K562 (cell line): ENCODE results near the gene UGT1A9. TPM values are rescaled to one million over a fixed set of nuclear protein-coding genes. Genes with fewer than 3 reads are reported as not detected.

Experiments used
- ATAC-seq: fragments of 200-7000 bp; cut with Tn5 transposase; 3 replicates; pipeline ENCODE4 v1.9.1; 2020; ENCODE audit warnings: moderate library complexity
- BruUV-seq: library from RNA; stranded (reverse); fragments of 400-500 nt; replicated peaks from 2 replicates; lab custom pipeline; 2021; lab: Mats Ljungman, UMichigan
- CTCF ChIA-PET: fragments of 300-600 bp; formaldehyde crosslinking; extraction: SDS; loops from one replicate; lab custom pipeline; 2021; ENCODE audit warnings: low intra/inter-chr PET ratio; lab: Yijun Ruan, JAX
- POLR2A ChIA-PET: fragments of 300-600, 350-650 bp; sonication (Branson Sonifier 250); formaldehyde crosslinking; extraction: SDS; loops from one replicate; lab custom pipeline; 2021; ENCODE audit warnings: antibody characterized with exemption, inconsistent platforms; lab: Yijun Ruan, JAX
- DNase-seq, 4 experiments: peaks; one replicate each; pipeline versions ENCODE4 v3.0.0 to v3.0.0-alpha.2; 2011 to 2018; ENCODE audit warnings: low spot score in 3 of 4, mixed read lengths in 3 of 4; ENCODE audit errors: extremely low read depth in 1 of 4
- FAIRE-seq: peaks from 2 replicates; lab custom pipeline; 2011; peaks lifted over from hg19 to GRCh38; lab: Jason Lieb, UNC
- H2AFZ ChIP-seq: 2 replicates; pipeline ENCODE4 v1.6.0; 2011; ENCODE audit warnings: low read depth, low read length, control low read depth, inconsistent platforms
- H3K27ac ChIP-seq: fragments of 200-600 bp; 3 replicates; pipeline ENCODE4 v1.8.0; 2011; ENCODE audit warnings: low read depth, mild to moderate bottlenecking, control low read depth, inconsistent platforms, low read length, moderate library complexity, mixed read lengths; ENCODE audit errors: extremely low read depth
- H3K27me3 ChIP-seq, 2 experiments: fragments of 300-600 bp in 1 of 2; 2 replicates in 1 of 2; 3 replicates in 1 of 2; pipeline versions ENCODE4 v1.6.0 to v1.8.0; 2011; ENCODE audit warnings: inconsistent platforms in 2 of 2, low read length in 2 of 2, mild to moderate bottlenecking in 1 of 2, mixed read lengths in 1 of 2, moderate library complexity in 1 of 2; ENCODE audit not compliant: control insufficient read depth in 2 of 2, insufficient read depth in 2 of 2
- H3K36me3 ChIP-seq: fragments of 300-600 bp; 3 replicates; pipeline ENCODE4 v1.8.0; 2011; ENCODE audit warnings: mild to moderate bottlenecking, low read length, inconsistent platforms; ENCODE audit not compliant: control insufficient read depth, insufficient read depth
- H3K4me1 ChIP-seq, 2 experiments: fragments of 200-600 bp in 1 of 2; replicated peaks in 1 of 2; 2 replicates in 1 of 2; 3 replicates in 1 of 2; pipeline versions ENCODE4 v1.5.1 to v1.8.0; 2011; ENCODE audit warnings: inconsistent platforms in 2 of 2, low read length in 2 of 2, mild to moderate bottlenecking in 1 of 2, mixed read lengths in 1 of 2, moderate library complexity in 1 of 2; ENCODE audit not compliant: control insufficient read depth in 2 of 2, insufficient read depth in 2 of 2
- H3K4me2 ChIP-seq: 2 replicates; pipeline ENCODE4 v1.6.1; 2011; ENCODE audit warnings: low read length, control low read depth, inconsistent platforms, mixed read lengths; ENCODE audit not compliant: insufficient read depth
- H3K4me3 ChIP-seq: fragments of 200-600 bp; sonication (generic), shearing (Covaris generic); 2 replicates; pipeline ENCODE4 v1.5.1; 2016; ENCODE audit warnings: control low read depth, inconsistent platforms
- H3K79me2 ChIP-seq: fragments of 200-600 bp; 3 replicates; pipeline ENCODE4 v1.8.0; 2011; ENCODE audit warnings: low read length, inconsistent platforms; ENCODE audit not compliant: control insufficient read depth, insufficient read depth
- H3K9ac ChIP-seq, 2 experiments: 2 replicates each; pipeline versions ENCODE4 v1.6.0 to v1.6.1; 2011; ENCODE audit warnings: low read depth in 2 of 2, low read length in 2 of 2, control low read depth in 1 of 2, inconsistent platforms in 1 of 2, mild to moderate bottlenecking in 1 of 2, mixed read lengths in 1 of 2; ENCODE audit not compliant: insufficient read depth in 1 of 2
- H3K9me1 ChIP-seq: one replicate; pipeline ENCODE4 v1.6.0; 2011; ENCODE audit warnings: inconsistent platforms, mild to moderate bottlenecking, low read length, moderate library complexity; ENCODE audit not compliant: control insufficient read depth, insufficient read depth
- H3K9me3 ChIP-seq: replicated peaks from 2 replicates; pipeline ENCODE4 v1.5.1; 2011; ENCODE audit warnings: low read depth, low read length, inconsistent platforms; ENCODE audit not compliant: control insufficient read depth, insufficient read depth
- H4K20me1 ChIP-seq: replicated peaks from 2 replicates; pipeline ENCODE4 v1.6.1; 2011; ENCODE audit warnings: low read length, inconsistent platforms, mixed read lengths; ENCODE audit not compliant: control insufficient read depth, insufficient read depth
- ARNT ChIP-seq, 2 experiments: fragments of 450-650 bp; IDR thresholded peaks; 2 replicates each; pipeline ENCODE4 v1.6.1; 2016; ENCODE audit warnings: mild to moderate bottlenecking in 1 of 2
- BHLHE40 ChIP-seq: IDR thresholded peaks from 2 replicates; pipeline ENCODE4 v1.6.1; 2011; ENCODE audit warnings: low read length, improper control_type of control experiment
- CAMTA2 ChIP-seq: fragments of 250-450 bp; sonication (Bioruptor Pico); conservative IDR thresholded peaks from 2 replicates; pipeline ENCODE4 v1.5.1; 2022
- DIDO1 ChIP-seq: fragments of 450-650 bp; IDR thresholded peaks from 2 replicates; pipeline ENCODE4 v1.6.1; 2016; ENCODE audit warnings: low read depth, missing biosample characterization, missing genetic modification characterization
- EGR1 ChIP-seq: fragments of 450-650 bp; conservative IDR thresholded peaks from 2 replicates; pipeline ENCODE4 v1.6.1; 2017; ENCODE audit warnings: mild to moderate bottlenecking
- ESRRB ChIP-seq: fragments of 250-450 bp; sonication (Bioruptor Pico); IDR thresholded peaks from 2 replicates; pipeline ENCODE4 v1.5.0; 2020; ENCODE audit warnings: mild to moderate bottlenecking, moderate library complexity, borderline replicate concordance
- HNRNPUL1 ChIP-seq: fragments of 200-400 bp; formaldehyde crosslinking; IDR thresholded peaks from 2 replicates; pipeline ENCODE4 v1.6.1; 2017; ENCODE audit warnings: low read length
- NCOA1 ChIP-seq: fragments of 450-650 bp; IDR thresholded peaks from 2 replicates; pipeline ENCODE4 v1.6.1; 2016; ENCODE audit warnings: low read depth
- NFE2L1 ChIP-seq: fragments of 450-650 bp; IDR thresholded peaks from 2 replicates; pipeline ENCODE4 v1.6.1; 2016; ENCODE audit warnings: missing genetic modification characterization, low read depth, mild to moderate bottlenecking, missing compliant biosample characterization, moderate library complexity, borderline replicate concordance
- RBM14 ChIP-seq: fragments of 200-400 bp; formaldehyde crosslinking; IDR thresholded peaks from 2 replicates; pipeline ENCODE4 v1.6.1; 2018; ENCODE audit warnings: low read depth, mild to moderate bottlenecking, low read length, moderate library complexity, borderline replicate concordance; ENCODE audit not compliant: insufficient read depth
- RCOR1 ChIP-seq, 2 experiments: IDR thresholded peaks; 2 replicates each; pipeline ENCODE4 v1.6.1; 2012; ENCODE audit warnings: low read depth in 2 of 2, low read length in 2 of 2, borderline replicate concordance in 1 of 2, improper control_type of control experiment in 1 of 2
- SMAD2 ChIP-seq: fragments of 150-350 bp; IDR thresholded peaks from 2 replicates; pipeline ENCODE4 v1.6.1; 2014; ENCODE audit warnings: low read depth, mild to moderate bottlenecking, low read length
- SRSF1 ChIP-seq: fragments of 200-400 bp; formaldehyde crosslinking; IDR thresholded peaks from 2 replicates; pipeline ENCODE4 v1.6.1; 2017; ENCODE audit warnings: mild to moderate bottlenecking, low read depth, low read length, moderate library complexity
- ZNF174 ChIP-seq: fragments of 250-450 bp; sonication (Bioruptor Pico); IDR thresholded peaks from 2 replicates; pipeline ENCODE4 v1.4.0; 2020; ENCODE audit warnings: mild to moderate bottlenecking
- ZNF347 ChIP-seq: fragments of 450-650 bp; formaldehyde crosslinking; IDR thresholded peaks from 2 replicates; pipeline ENCODE4 v1.4.0; 2020; ENCODE audit warnings: low read depth, mild to moderate bottlenecking, moderate library complexity
- ZNF766 ChIP-seq: fragments of 200-800 bp; sonication (Bioruptor generic); conservative IDR thresholded peaks from 2 replicates; pipeline ENCODE4 v1.6.1; 2016; ENCODE audit warnings: missing genetic modification characterization, missing compliant biosample characterization
- WGBS: fragments of 100-300 bp; shearing (Covaris generic); methylation state at CpG from one replicate; pipeline ENCODE4 v1.1.6; 2016; ENCODE audit warnings: low coverage, mixed read lengths; ENCODE audit not compliant: insufficient coverage; ENCODE audit errors: missing lambda C conversion rate; 5-methylcytosine and 5-hydroxymethylcytosine counted together
- in situ Hi-C: fragments of 300-500 bp; cut with MboI; formaldehyde crosslinking; loops from 4 replicates; pipeline ENCODE4 v1.15.0; 2018; ENCODE audit warnings: inconsistent platforms, mixed read lengths
- intact Hi-C: fragments of 100-400 bp; cut with micrococcal nuclease; formaldehyde crosslinking; loops from 2 replicates; pipeline ENCODE4 v1.14.2; 2022
- polyA plus RNA-seq, 8 experiments: library from polyadenylated mRNA; depleted of rRNA in 4 of 8; stranded (reverse) in 5 of 8; unstranded in 3 of 8; fragments of >200 nt; fragmentation: Nextera tagmentation in 2 of 8; fragmentation: Illumina TruSeq in 1 of 8; extraction: Ambion mirVana in 2 of 8; extraction: Trizol in 1 of 8; gene quantifications; 2 replicates each; pipeline versions ENCODE4 v1.2.1 to v1.2.3, GENCODE V29; 2011 to 2014; ENCODE audit warnings: inconsistent platforms in 1 of 8, missing spikeins in 1 of 8
- total RNA-seq, 7 experiments: library from RNA; depleted of rRNA in 6 of 7; stranded (reverse); fragments of >200 nt in 6 of 7; fragmentation: Illumina TruSeq in 2 of 7; extraction: Trizol in 2 of 7; gene quantifications; 2 replicates each; pipeline versions ENCODE4 v1.2.1 to v1.2.3, GENCODE V29; 2011 to 2021; ENCODE audit warnings: low replicate concordance in 1 of 7
- TF ChIP-seq, protein P1 (sequence below): fragments of 450-650 bp; formaldehyde crosslinking; IDR thresholded peaks from 2 replicates; pipeline ENCODE4 v1.4.0; 2022; ENCODE audit warnings: missing genetic modification characterization
- TF ChIP-seq, protein P2 (sequence below): sonication (generic); formaldehyde crosslinking; IDR thresholded peaks from 2 replicates; pipeline ENCODE4 v1.9.0; 2022; ENCODE audit warnings: mild to moderate bottlenecking, missing genetic modification reagents
- TF ChIP-seq, protein P3 (sequence below): sonication (generic); formaldehyde crosslinking; IDR thresholded peaks from 2 replicates; pipeline ENCODE4 v1.8.1; 2022; ENCODE audit warnings: missing genetic modification reagents

UGT1A9 gene
- total and polyA plus RNA-seq, 9 of the 15 experiments (the other 6 are each of a cell fraction or from before 2014, with no cell fraction given): 0.09 TPM; not detected in 8

DNA sequence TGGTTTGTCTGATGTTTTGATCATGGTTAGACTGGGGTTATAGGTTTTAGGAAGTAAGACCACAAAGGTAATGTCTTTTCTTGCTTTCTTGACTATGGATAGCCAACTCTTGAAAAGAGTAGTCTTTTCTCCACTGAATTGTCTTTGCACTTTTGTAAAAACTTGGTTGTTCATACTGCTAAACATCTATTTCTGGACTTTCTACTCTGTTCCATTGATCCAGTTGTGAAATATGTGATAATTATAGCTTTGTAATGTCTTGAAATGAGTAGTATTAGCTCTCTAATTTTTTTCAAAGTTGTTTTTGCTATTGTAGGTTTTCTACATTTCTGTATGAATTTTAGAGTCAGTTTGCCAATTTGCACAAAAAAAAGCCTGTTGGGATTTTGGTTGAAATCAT, 13.1 kb upstream of the UGT1A9 start (continued):
- TF ChIP-seq ZNF766 (CRISPR knock-in tag): no peak
- no peak for TF ChIP-seq ZNF347
- no peak for TF ChIP-seq ESRRB (CRISPR knock-in tag)
- TF ChIP-seq, protein P1, sequence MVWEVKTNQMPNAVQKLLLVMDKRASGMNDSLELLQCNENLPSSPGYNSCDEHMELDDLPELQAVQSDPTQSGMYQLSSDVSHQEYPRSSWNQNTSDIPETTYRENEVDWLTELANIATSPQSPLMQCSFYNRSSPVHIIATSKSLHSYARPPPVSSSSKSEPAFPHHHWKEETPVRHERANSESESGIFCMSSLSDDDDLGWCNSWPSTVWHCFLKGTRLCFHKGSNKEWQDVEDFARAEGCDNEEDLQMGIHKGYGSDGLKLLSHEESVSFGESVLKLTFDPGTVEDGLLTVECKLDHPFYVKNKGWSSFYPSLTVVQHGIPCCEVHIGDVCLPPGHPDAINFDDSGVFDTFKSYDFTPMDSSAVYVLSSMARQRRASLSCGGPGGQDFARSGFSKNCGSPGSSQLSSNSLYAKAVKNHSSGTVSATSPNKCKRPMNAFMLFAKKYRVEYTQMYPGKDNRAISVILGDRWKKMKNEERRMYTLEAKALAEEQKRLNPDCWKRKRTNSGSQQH: no peak
- TF ChIP-seq, protein P2, sequence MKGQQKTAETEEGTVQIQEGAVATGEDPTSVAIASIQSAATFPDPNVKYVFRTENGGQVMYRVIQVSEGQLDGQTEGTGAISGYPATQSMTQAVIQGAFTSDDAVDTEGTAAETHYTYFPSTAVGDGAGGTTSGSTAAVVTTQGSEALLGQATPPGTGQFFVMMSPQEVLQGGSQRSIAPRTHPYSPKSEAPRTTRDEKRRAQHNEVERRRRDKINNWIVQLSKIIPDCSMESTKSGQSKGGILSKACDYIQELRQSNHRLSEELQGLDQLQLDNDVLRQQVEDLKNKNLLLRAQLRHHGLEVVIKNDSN (CRISPR knock-in tag): no peak
- TF ChIP-seq NFE2L1 (tag): no peak
- TF ChIP-seq ARNT (IDR thresholded peaks at IDR 0.05): no peak
- no peak for TF ChIP-seq ZNF174 (CRISPR knock-in tag)
- TF ChIP-seq RBM14: no peak

- ATAC-seq: no peak
- BruUV-seq: no TSS peak
- H3K4me1 ChIP-seq: no peaks in the 10 kb centered on the region
- H3K79me2 ChIP-seq: no peaks in the 10 kb centered on the region
- H3K9me1 ChIP-seq: no peaks in the 10 kb centered on the region
- intact Hi-C loops: no loop called here
- CTCF ChIA-PET: no interaction called here
- FAIRE-seq: no peak
- 0% methylated on average over 1 of the region's 1 CpG for WGBS
- no peak overlapping the region for H3K4me2 ChIP-seq
- no peaks in the 10 kb centered on the region for H3K36me3 ChIP-seq
- no peak for DNase-seq
- H3K9ac ChIP-seq: no peak overlapping the region
- no peak overlapping the region for H2AFZ ChIP-seq
- POLR2A ChIA-PET: no interaction called here
- H3K27ac ChIP-seq: no peak overlapping the region
- H4K20me1 ChIP-seq: no peaks in the 10 kb centered on the region
- H3K9me3 ChIP-seq: no peaks in the 10 kb centered on the region
- in situ Hi-C loops: no loop called here
- H3K4me3 ChIP-seq: no peak overlapping the region
- no peaks in the 10 kb centered on the region for H3K27me3 ChIP-seq
- TF ChIP-seq SRSF1 (no peak), HNRNPUL1 (no peak), BHLHE40 (no peak), SMAD2 (no peak), EGR1 (no peak), DIDO1 (tag) (no peak), NCOA1 (no peak), CAMTA2 (CRISPR knock-in tag) (no peak), RCOR1 (IDR thresholded peaks at IDR 0.05; ENCODE audit: borderline replicate concordance in 1 of 2, low read depth in 2 of 2, low read length in 2 of 2) (no peak)
- TF ChIP-seq, protein P3, sequence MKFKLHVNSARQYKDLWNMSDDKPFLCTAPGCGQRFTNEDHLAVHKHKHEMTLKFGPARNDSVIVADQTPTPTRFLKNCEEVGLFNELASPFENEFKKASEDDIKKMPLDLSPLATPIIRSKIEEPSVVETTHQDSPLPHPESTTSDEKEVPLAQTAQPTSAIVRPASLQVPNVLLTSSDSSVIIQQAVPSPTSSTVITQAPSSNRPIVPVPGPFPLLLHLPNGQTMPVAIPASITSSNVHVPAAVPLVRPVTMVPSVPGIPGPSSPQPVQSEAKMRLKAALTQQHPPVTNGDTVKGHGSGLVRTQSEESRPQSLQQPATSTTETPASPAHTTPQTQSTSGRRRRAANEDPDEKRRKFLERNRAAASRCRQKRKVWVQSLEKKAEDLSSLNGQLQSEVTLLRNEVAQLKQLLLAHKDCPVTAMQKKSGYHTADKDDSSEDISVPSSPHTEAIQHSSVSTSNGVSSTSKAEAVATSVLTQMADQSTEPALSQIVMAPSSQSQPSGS (CRISPR knock-in tag): no peak
Observed at GRCh38 chr2:233663911-233664310, 7.8 kb upstream of the UGT1A9 start.
